SU-DHL-6 (cell line): Measurements from ENCODE around the gene CRTC3.
A peak's percentile ranks its signal among the peaks of the same experiment; 100 is the strongest.

Experiments
- H2AFZ ChIP-seq: fragments of 200-600 bp; sonication (generic); 2 replicates; pipeline ENCODE4 v1.6.1; 2014; ENCODE audit warnings: low read depth, mild to moderate bottlenecking, moderate library complexity, mixed read lengths, antibody characterized with exemption, low read length; ENCODE audit not compliant: severe bottlenecking
- H3F3A ChIP-seq: fragments of 200-600 bp; shearing (Covaris generic); 2 replicates; pipeline ENCODE4 v1.6.0; 2016; ENCODE audit warnings: antibody characterized with exemption, mild to moderate bottlenecking; ENCODE audit not compliant: insufficient read depth
- H3K27ac ChIP-seq: fragments of 200-600 bp; sonication (generic); 2 replicates; pipeline ENCODE4 v1.5.1; 2016; ENCODE audit warnings: low read depth, mild to moderate bottlenecking, low read length, moderate library complexity, mixed read lengths
- H3K27me3 ChIP-seq: fragments of 200-600 bp; sonication (generic), shearing (Covaris generic); 2 replicates; pipeline ENCODE4 v1.6.0; 2014; ENCODE audit warnings: mild to moderate bottlenecking, low read length
- H3K36me3 ChIP-seq: fragments of 200-600 bp; sonication (generic); 2 replicates; pipeline ENCODE4 v1.6.1; 2014; ENCODE audit warnings: mild to moderate bottlenecking, low read length, mixed read lengths
- H3K4me2 ChIP-seq: fragments of 300-600, 200-600 bp; shearing (Covaris generic), sonication (generic); 2 replicates; pipeline ENCODE4 v1.6.0; 2014; ENCODE audit warnings: low read length, low read depth, mild to moderate bottlenecking; ENCODE audit not compliant: poor library complexity, severe bottlenecking
- H3K4me3 ChIP-seq: fragments of 200-600 bp; sonication (generic); 2 replicates; pipeline ENCODE4 v1.5.1; 2014; ENCODE audit warnings: antibody characterized with exemption, low read length, mild to moderate bottlenecking, mixed read lengths; ENCODE audit not compliant: insufficient read depth, poor library complexity, severe bottlenecking
- H3K79me2 ChIP-seq: fragments of 200-600 bp; sonication (generic); 2 replicates; pipeline ENCODE4 v1.6.1; 2014; ENCODE audit warnings: mild to moderate bottlenecking, low read length, moderate library complexity; ENCODE audit not compliant: insufficient read depth
- H3K9ac ChIP-seq: fragments of 200-600 bp; sonication (generic); 2 replicates; pipeline ENCODE4 v1.7.0; 2014; ENCODE audit warnings: mild to moderate bottlenecking, low read length
- H3K9me2 ChIP-seq: fragments of 200-600 bp; sonication (generic); replicated peaks from 2 replicates; pipeline ENCODE4 v1.6.1; 2014; ENCODE audit warnings: low read length; ENCODE audit not compliant: insufficient read depth
- H3K9me3 ChIP-seq: fragments of 200-600 bp; sonication (generic); 2 replicates; pipeline ENCODE4 v1.6.1; 2014; ENCODE audit warnings: low read length, mixed read lengths; ENCODE audit not compliant: insufficient read depth
- H4K20me1 ChIP-seq: fragments of 200-600 bp; sonication (generic); 2 replicates; pipeline ENCODE4 v1.6.1; 2014; ENCODE audit warnings: low read depth, mild to moderate bottlenecking, antibody characterized with exemption, low read length, moderate library complexity, mixed read lengths
- EZH2phosphoT487 ChIP-seq: fragments of 200-600 bp; sonication (generic), shearing (Covaris generic); conservative IDR thresholded peaks from 2 replicates; pipeline ENCODE4 v1.6.1; 2018; ENCODE audit warnings: mild to moderate bottlenecking, antibody characterized with exemption, low read length, moderate library complexity, mixed read lengths
- TF ChIP-seq, protein P1 (sequence below): fragments of 200-600 bp; sonication (generic); IDR thresholded peaks from one replicate; pipeline ENCODE4 v1.5.1; 2017; ENCODE audit warnings: antibody characterized with exemption, mild to moderate bottlenecking, low read length, moderate library complexity; ENCODE audit not compliant: insufficient read depth, poor library complexity, severe bottlenecking

Gene CRTC3

DNA sequence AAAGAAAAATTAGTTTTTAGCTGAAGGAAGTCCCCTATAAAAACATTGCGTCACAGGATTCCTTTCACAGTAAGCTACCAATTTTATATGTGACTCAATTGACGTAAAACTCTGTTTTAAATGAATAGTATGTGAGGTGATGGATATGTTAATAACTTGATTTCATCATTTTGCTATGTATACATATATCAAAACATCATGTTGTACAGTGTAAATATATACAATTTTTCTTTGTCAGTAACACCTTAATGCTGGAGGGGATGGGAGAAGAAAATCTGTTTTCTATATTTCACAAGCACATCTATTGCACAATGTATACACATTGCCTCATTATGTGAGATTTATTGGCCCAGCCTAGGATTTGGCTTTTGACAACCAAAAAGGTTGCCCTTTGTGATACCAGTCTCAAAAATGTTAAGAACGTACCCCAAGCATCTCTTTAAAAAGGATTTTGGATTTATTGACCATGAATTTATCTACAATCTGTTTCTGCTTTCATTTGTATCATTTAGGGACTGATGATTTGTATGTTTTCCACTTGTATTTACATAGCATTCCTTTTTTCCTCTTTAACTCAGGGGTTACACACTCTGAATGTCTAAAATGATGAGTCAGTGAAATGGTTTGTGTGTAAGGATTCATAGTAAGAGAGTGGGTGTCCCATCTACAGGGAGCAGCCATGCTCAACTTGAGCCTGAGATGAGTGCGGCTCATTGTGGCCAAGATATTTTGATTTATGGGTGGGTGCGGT lies 62.6 kb downstream of the CRTC3 start:
- Histone ChIP-seq H3K36me3 (no peaks in the 10 kb centered on the region), H3K9me2 (no peaks in the 10 kb centered on the region), H3K27ac (no peak overlapping the region), H3K9me3 (no peaks in the 10 kb centered on the region), H3K27me3 (no peaks in the 10 kb centered on the region), H3K9ac (no peak overlapping the region), H4K20me1 (no peaks in the 10 kb centered on the region), H3K4me3 (no peak overlapping the region), H3K4me2 (no peak overlapping the region), H3F3A (peaks cover 23% of the 10 kb centered on the region), H2AFZ (no peak overlapping the region), H3K79me2 (no peaks in the 10 kb centered on the region)
- no peak for TF ChIP-seq EZH2phosphoT487

DNA sequence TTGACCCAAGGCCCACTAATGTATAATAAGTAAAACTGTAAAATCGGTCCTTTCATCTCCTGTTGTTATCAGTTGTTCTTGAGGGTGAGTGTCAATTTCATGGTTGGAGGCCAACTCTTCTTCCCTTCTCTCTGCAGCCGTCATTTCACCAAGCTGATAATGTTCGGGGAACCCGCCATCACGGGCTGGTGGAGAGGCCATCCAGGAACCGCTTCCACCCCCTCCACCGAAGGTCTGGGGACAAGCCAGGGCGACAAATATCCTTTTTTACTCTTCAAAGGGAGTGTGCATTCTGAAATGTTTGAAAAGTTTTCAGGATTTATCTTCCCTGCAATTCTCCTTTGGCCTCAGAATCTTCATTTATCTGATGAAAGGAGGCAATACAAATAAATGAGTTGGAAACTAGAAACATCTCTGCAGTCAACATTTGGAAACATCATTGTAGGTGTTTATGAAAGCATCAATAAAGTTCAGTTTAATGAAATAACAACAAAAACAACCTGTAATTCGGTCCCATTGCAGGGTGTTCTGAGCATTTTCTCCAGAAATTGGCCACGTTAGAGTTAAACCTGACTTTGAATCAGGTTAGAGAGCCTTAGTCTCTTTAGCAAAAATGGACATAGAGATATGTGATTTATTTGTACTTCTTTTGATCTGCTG lies 63.9 kb downstream of the CRTC3 start:
- Histone ChIP-seq H3K4me3 (no peak overlapping the region), H2AFZ (no peak overlapping the region), H3K9ac (no peak overlapping the region), H3K36me3 (no peaks in the 10 kb centered on the region), H3K4me2 (peak overlapping the region; percentile 45), H3K9me3 (no peaks in the 10 kb centered on the region), H3K27me3 (no peaks in the 10 kb centered on the region), H4K20me1 (no peaks in the 10 kb centered on the region), H3K79me2 (no peaks in the 10 kb centered on the region), H3K9me2 (no peaks in the 10 kb centered on the region), H3F3A (peaks cover 23% of the 10 kb centered on the region), H3K27ac (peak overlapping the region; percentile 67)
- no peak for TF ChIP-seq EZH2phosphoT487
- TF ChIP-seq, protein P1, sequence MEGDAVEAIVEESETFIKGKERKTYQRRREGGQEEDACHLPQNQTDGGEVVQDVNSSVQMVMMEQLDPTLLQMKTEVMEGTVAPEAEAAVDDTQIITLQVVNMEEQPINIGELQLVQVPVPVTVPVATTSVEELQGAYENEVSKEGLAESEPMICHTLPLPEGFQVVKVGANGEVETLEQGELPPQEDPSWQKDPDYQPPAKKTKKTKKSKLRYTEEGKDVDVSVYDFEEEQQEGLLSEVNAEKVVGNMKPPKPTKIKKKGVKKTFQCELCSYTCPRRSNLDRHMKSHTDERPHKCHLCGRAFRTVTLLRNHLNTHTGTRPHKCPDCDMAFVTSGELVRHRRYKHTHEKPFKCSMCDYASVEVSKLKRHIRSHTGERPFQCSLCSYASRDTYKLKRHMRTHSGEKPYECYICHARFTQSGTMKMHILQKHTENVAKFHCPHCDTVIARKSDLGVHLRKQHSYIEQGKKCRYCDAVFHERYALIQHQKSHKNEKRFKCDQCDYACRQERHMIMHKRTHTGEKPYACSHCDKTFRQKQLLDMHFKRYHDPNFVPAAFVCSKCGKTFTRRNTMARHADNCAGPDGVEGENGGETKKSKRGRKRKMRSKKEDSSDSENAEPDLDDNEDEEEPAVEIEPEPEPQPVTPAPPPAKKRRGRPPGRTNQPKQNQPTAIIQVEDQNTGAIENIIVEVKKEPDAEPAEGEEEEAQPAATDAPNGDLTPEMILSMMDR, result no peak

DNA sequence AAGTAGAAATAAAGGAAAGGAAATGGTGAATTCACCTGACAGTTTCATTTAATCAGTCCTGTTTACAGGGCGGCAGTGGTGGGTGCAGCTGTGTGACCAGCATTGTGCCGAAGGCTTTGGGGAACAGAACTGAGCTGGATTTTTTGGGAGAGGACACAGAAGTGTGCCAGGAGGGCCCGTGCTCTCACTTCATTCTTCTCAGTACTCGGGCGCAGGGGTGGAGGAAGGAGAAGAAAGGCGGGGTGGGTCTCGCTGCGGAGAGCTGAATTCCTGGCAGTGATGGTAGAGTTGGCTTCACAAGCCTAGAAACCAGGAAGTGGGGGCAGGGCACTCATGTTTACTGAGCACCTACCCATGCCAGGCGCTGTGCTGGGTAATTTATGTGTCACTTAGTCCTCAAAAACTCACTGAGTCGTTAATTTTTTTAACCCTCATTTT lies 64.6 kb downstream of the CRTC3 start:
- H3K9ac ChIP-seq, result no peak overlapping the region
- H3K79me2 ChIP-seq, result no peaks in the 10 kb centered on the region
- no peak for TF ChIP-seq EZH2phosphoT487
- TF ChIP-seq, protein P1, result no peak
- no peaks in the 10 kb centered on the region for H3K9me2 ChIP-seq
- H2AFZ ChIP-seq, result peak overlapping the region; percentile 49
- H4K20me1 ChIP-seq, result no peaks in the 10 kb centered on the region
- peak overlapping the region; percentile 45 for H3K4me2 ChIP-seq
- no peaks in the 10 kb centered on the region for H3K27me3 ChIP-seq
- H3K27ac ChIP-seq, result peak overlapping the region; percentile 67
- no peaks in the 10 kb centered on the region for H3K9me3 ChIP-seq
- peaks cover 23% of the 10 kb centered on the region for H3F3A ChIP-seq
- peak overlapping the region; percentile 15 for H3K4me3 ChIP-seq
- no peaks in the 10 kb centered on the region for H3K36me3 ChIP-seq

DNA sequence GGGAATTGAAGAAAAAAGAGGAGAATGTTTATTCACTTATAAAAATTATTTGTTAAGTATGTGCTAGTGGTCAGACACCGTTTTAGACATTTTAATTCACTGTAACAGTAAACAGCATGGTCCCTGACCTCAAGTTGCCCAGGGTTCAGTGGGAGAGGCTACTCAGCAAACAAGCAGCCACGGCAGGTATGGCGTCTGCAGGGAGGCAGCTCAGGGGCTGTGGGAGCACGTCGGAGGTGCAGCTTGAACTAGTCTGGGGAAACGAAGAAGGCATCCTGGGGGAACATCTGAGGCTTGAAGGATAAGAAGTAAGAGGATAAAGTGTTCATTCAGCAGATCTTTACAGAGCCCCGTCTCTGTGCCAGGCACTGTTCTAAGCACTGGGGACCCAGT lies 66.0 kb downstream of the CRTC3 start:
- Histone ChIP-seq H3F3A (peaks cover 23% of the 10 kb centered on the region), H3K9me3 (no peaks in the 10 kb centered on the region), H3K36me3 (no peaks in the 10 kb centered on the region), H3K4me2 (peak overlapping the region; percentile 56), H3K79me2 (no peaks in the 10 kb centered on the region), H3K9me2 (no peaks in the 10 kb centered on the region), H4K20me1 (no peaks in the 10 kb centered on the region), H3K27ac (peak overlapping the region; percentile 37), H3K27me3 (no peaks in the 10 kb centered on the region), H3K9ac (peak overlapping the region; percentile 10; the same call in 1 of the 2 replicates), H3K4me3 (peak overlapping the region; percentile 27), H2AFZ (no peak overlapping the region)
- TF ChIP-seq, protein P1, result no peak
- no peak for TF ChIP-seq EZH2phosphoT487
